ENCODE results near the gene PITPNC1.

Gene PITPNC1

GRCh38 chr17:67686241-67686640 lies 309.2 kb downstream of the PITPNC1 start:
- no peak for DNase-seq (ENCODE audit: low spot score)
- in situ Hi-C loops (cut with MboI; ENCODE audit: low pct_unique_long_range_greater_than_20kb, low sequenced_read_pairs, unreplicated experiment) = loop anchor here (10.0 kb wide), 1 partner anchor 311 kb away; the partner anchor contains the start of gene PITPNC1
- no peak for TF ChIP-seq CTCF (IDR thresholded peaks at IDR 0.05; ENCODE audit: extremely low read depth, insufficient read depth, missing control alignments)

- in situ Hi-C loops (cut with MboI; ENCODE audit: low pct_unique_long_range_greater_than_20kb, low sequenced_read_pairs, unreplicated experiment) = loop anchor here (10.0 kb wide), 1 partner anchor 313 kb away; the partner anchor contains the start of gene PITPNC1
- no peak for DNase-seq (ENCODE audit: low spot score)
- no peak for TF ChIP-seq CTCF (IDR thresholded peaks at IDR 0.05; ENCODE audit: extremely low read depth, insufficient read depth, missing control alignments)
Observed at GRCh38 chr17:67687511-67687910, 310.4 kb downstream of the PITPNC1 start.

- in situ Hi-C loops (cut with MboI; ENCODE audit: low pct_unique_long_range_greater_than_20kb, low sequenced_read_pairs, unreplicated experiment) = loop anchor here (10.0 kb wide), 1 partner anchor 315 kb away; the partner anchor contains the start of gene PITPNC1
- peak; percentile 75 for DNase-seq (ENCODE audit: low spot score)
- peak; percentile 65 for TF ChIP-seq CTCF (IDR thresholded peaks at IDR 0.05; ENCODE audit: extremely low read depth, insufficient read depth, missing control alignments)
Observed at GRCh38 chr17:67689534-67690177, 312.6 kb downstream of the PITPNC1 start.

GRCh38 chr17:67693811-67694210 lies 316.7 kb downstream of the PITPNC1 start:
- in situ Hi-C loops (cut with MboI; ENCODE audit: low pct_unique_long_range_greater_than_20kb, low sequenced_read_pairs, unreplicated experiment) = no loop called here
- DNase-seq (ENCODE audit: low spot score) = no peak
- TF ChIP-seq CTCF (IDR thresholded peaks at IDR 0.05; ENCODE audit: extremely low read depth, insufficient read depth, missing control alignments) = no peak

- in situ Hi-C loops (cut with MboI; ENCODE audit: low pct_unique_long_range_greater_than_20kb, low sequenced_read_pairs, unreplicated experiment) = no loop called here
- DNase-seq (ENCODE audit: low spot score) = no peak
- TF ChIP-seq CTCF (IDR thresholded peaks at IDR 0.05; ENCODE audit: extremely low read depth, insufficient read depth, missing control alignments) = no peak
Observed at GRCh38 chr17:67696347-67696746, 319.3 kb downstream of the PITPNC1 start.

GRCh38 chr17:67696853-67697498 lies 319.9 kb downstream of the PITPNC1 start:
- no peak for DNase-seq (ENCODE audit: low spot score)
- TF ChIP-seq CTCF (IDR thresholded peaks at IDR 0.05; ENCODE audit: extremely low read depth, insufficient read depth, missing control alignments) = no peak
- in situ Hi-C loops (cut with MboI; ENCODE audit: low pct_unique_long_range_greater_than_20kb, low sequenced_read_pairs, unreplicated experiment) = no loop called here
